Ureter (tissue), 1 donor: ENCODE measurements around the gene MNX1. TPM values are rescaled to one million over a fixed set of nuclear protein-coding genes. Genes with fewer than 3 reads are reported as not detected.

Experiments
- DNase-seq: peaks from one replicate; pipeline ENCODE4 v3.0.0-alpha.2; 2020; ENCODE audit warnings: low spot score
- total RNA-seq: library from RNA; stranded (reverse); gene quantifications from one replicate; pipeline ENCODE4 v1.2.4, GENCODE V29; 2023
- donor health status: DM: yes; HTN: yes; CAD: no.

MNX1 gene
- total RNA-seq, 1 donor from 2014 or later = not detected

- no peak for DNase-seq
Observed at GRCh38 chr7:157032644-157033482, 22.4 kb upstream of the MNX1 start.

- DNase-seq = no peak
Observed at GRCh38 chr7:157032128-157032527, 21.7 kb upstream of the MNX1 start.

- DNase-seq = no peak
Observed at GRCh38 chr7:157028199-157028903, 17.9 kb upstream of the MNX1 start.

GRCh38 chr7:157027568-157028198, 17.2 kb upstream of the MNX1 start:
- DNase-seq = no peak

- DNase-seq = no peak
Observed at GRCh38 chr7:157024716-157025115, 14.3 kb upstream of the MNX1 start.

- DNase-seq = no peak
Observed at GRCh38 chr7:157023589-157023905, 13.1 kb upstream of the MNX1 start.

GRCh38 chr7:157022681-157023588, 12.5 kb upstream of the MNX1 start:
- DNase-seq = no peak

GRCh38 chr7:157021871-157022680, 11.6 kb upstream of the MNX1 start:
- DNase-seq = no peak

GRCh38 chr7:157021071-157021870, 10.8 kb upstream of the MNX1 start:
- DNase-seq = no peak

GRCh38 chr7:157020514-157021070, 10.1 kb upstream of the MNX1 start:
- no peak for DNase-seq

- no peak for DNase-seq
Observed at GRCh38 chr7:157019718-157020451, 9.4 kb upstream of the MNX1 start.

- no peak for DNase-seq
Observed at GRCh38 chr7:157018997-157019608, 8.6 kb upstream of the MNX1 start.

- DNase-seq = no peak
Observed at GRCh38 chr7:157018328-157018996, 8.0 kb upstream of the MNX1 start.

GRCh38 chr7:157017603-157018327, 7.3 kb upstream of the MNX1 start:
- no peak for DNase-seq

- DNase-seq = no peak
Observed at GRCh38 chr7:157017149-157017548, 6.7 kb upstream of the MNX1 start.

GRCh38 chr7:157016352-157017041, 6.0 kb upstream of the MNX1 start:
- DNase-seq = no peak

GRCh38 chr7:157016024-157016351, 5.5 kb upstream of the MNX1 start:
- DNase-seq = no peak
